ENCODE data around the gene ZNF536. TPM values are rescaled to one million over a fixed set of nuclear protein-coding genes. Genes with fewer than 3 reads are reported as not detected.

The ZNF536 gene
- total and polyA plus RNA-seq, 10 of the 15 experiments (the other 5 are each of a cell fraction or from before 2014, with no cell fraction given) = not detected

GRCh38 chr19:30546332-30546731 is 174.1 kb downstream of the ZNF536 start (continued):
- TF ChIP-seq MLLT1 (IDR thresholded peaks at IDR 0.05) (no peak), NR2F1 (conservative IDR thresholded peaks at IDR 0.05) (no peak), RAD51 (IDR thresholded peaks at IDR 0.05) (no peak), REST (IDR thresholded peaks at IDR 0.05; ENCODE audit: low read depth, low read length) (no peak), STAT1 (conservative IDR thresholded peaks at IDR 0.05) (no peak), DPF2 (IDR thresholded peaks at IDR 0.05) (no peak), ZNF274 (IDR thresholded peaks at IDR 0.05; ENCODE audit: insufficient read depth, insufficient read length) (no peak), TCF7 (IDR thresholded peaks at IDR 0.05; ENCODE audit: borderline replicate concordance) (no peak), EP300 (IDR thresholded peaks at IDR 0.05; ENCODE audit: borderline replicate concordance in 1 of 2, control insufficient read depth in 1 of 2, low read depth in 2 of 2, low read length in 2 of 2) (no peak), GABPA (IDR thresholded peaks at IDR 0.05; ENCODE audit: low read depth) (no peak), MXI1 (IDR thresholded peaks at IDR 0.05; ENCODE audit: low read depth, low read length) (no peak)
- TF ChIP-seq, protein P1, sequence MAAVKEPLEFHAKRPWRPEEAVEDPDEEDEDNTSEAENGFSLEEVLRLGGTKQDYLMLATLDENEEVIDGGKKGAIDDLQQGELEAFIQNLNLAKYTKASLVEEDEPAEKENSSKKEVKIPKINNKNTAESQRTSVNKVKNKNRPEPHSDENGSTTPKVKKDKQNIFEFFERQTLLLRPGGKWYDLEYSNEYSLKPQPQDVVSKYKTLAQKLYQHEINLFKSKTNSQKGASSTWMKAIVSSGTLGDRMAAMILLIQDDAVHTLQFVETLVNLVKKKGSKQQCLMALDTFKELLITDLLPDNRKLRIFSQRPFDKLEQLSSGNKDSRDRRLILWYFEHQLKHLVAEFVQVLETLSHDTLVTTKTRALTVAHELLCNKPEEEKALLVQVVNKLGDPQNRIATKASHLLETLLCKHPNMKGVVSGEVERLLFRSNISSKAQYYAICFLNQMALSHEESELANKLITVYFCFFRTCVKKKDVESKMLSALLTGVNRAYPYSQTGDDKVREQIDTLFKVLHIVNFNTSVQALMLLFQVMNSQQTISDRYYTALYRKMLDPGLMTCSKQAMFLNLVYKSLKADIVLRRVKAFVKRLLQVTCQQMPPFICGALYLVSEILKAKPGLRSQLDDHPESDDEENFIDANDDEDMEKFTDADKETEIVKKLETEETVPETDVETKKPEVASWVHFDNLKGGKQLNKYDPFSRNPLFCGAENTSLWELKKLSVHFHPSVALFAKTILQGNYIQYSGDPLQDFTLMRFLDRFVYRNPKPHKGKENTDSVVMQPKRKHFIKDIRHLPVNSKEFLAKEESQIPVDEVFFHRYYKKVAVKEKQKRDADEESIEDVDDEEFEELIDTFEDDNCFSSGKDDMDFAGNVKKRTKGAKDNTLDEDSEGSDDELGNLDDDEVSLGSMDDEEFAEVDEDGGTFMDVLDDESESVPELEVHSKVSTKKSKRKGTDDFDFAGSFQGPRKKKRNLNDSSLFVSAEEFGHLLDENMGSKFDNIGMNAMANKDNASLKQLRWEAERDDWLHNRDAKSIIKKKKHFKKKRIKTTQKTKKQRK (IDR thresholded peaks at IDR 0.05; ENCODE audit: low read depth, low read length) = no peak
- TF ChIP-seq, protein P2, sequence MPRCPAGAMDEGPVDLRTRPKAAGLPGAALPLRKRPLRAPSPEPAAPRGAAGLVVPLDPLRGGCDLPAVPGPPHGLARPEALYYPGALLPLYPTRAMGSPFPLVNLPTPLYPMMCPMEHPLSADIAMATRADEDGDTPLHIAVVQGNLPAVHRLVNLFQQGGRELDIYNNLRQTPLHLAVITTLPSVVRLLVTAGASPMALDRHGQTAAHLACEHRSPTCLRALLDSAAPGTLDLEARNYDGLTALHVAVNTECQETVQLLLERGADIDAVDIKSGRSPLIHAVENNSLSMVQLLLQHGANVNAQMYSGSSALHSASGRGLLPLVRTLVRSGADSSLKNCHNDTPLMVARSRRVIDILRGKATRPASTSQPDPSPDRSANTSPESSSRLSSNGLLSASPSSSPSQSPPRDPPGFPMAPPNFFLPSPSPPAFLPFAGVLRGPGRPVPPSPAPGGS (IDR thresholded peaks at IDR 0.05; ENCODE audit: borderline replicate concordance, insufficient read depth, low read depth, low read length, poor library complexity, severe bottlenecking) = no peak
- TF ChIP-seq, protein P3, sequence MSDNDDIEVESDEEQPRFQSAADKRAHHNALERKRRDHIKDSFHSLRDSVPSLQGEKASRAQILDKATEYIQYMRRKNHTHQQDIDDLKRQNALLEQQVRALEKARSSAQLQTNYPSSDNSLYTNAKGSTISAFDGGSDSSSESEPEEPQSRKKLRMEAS (IDR thresholded peaks at IDR 0.05; ENCODE audit: low read depth, low read length) = no peak
